SU-DHL-6 (cell line): ENCODE data around the gene OPRM1.

Experiments used
- H2AFZ ChIP-seq: fragments of 200-600 bp; sonication (generic); 2 replicates; pipeline ENCODE4 v1.6.1; 2014; ENCODE audit warnings: low read depth, mild to moderate bottlenecking, moderate library complexity, mixed read lengths, antibody characterized with exemption, low read length; ENCODE audit not compliant: severe bottlenecking
- H3F3A ChIP-seq: fragments of 200-600 bp; shearing (Covaris generic); 2 replicates; pipeline ENCODE4 v1.6.0; 2016; ENCODE audit warnings: antibody characterized with exemption, mild to moderate bottlenecking; ENCODE audit not compliant: insufficient read depth
- H3K27ac ChIP-seq: fragments of 200-600 bp; sonication (generic); 2 replicates; pipeline ENCODE4 v1.5.1; 2016; ENCODE audit warnings: low read depth, mild to moderate bottlenecking, low read length, moderate library complexity, mixed read lengths
- H3K27me3 ChIP-seq: fragments of 200-600 bp; sonication (generic), shearing (Covaris generic); 2 replicates; pipeline ENCODE4 v1.6.0; 2014; ENCODE audit warnings: mild to moderate bottlenecking, low read length
- H3K36me3 ChIP-seq: fragments of 200-600 bp; sonication (generic); 2 replicates; pipeline ENCODE4 v1.6.1; 2014; ENCODE audit warnings: mild to moderate bottlenecking, low read length, mixed read lengths
- H3K4me2 ChIP-seq: fragments of 300-600, 200-600 bp; shearing (Covaris generic), sonication (generic); 2 replicates; pipeline ENCODE4 v1.6.0; 2014; ENCODE audit warnings: low read length, low read depth, mild to moderate bottlenecking; ENCODE audit not compliant: poor library complexity, severe bottlenecking
- H3K4me3 ChIP-seq: fragments of 200-600 bp; sonication (generic); 2 replicates; pipeline ENCODE4 v1.5.1; 2014; ENCODE audit warnings: antibody characterized with exemption, low read length, mild to moderate bottlenecking, mixed read lengths; ENCODE audit not compliant: insufficient read depth, poor library complexity, severe bottlenecking
- H3K79me2 ChIP-seq: fragments of 200-600 bp; sonication (generic); 2 replicates; pipeline ENCODE4 v1.6.1; 2014; ENCODE audit warnings: mild to moderate bottlenecking, low read length, moderate library complexity; ENCODE audit not compliant: insufficient read depth
- H3K9ac ChIP-seq: fragments of 200-600 bp; sonication (generic); 2 replicates; pipeline ENCODE4 v1.7.0; 2014; ENCODE audit warnings: mild to moderate bottlenecking, low read length
- H3K9me2 ChIP-seq: fragments of 200-600 bp; sonication (generic); replicated peaks from 2 replicates; pipeline ENCODE4 v1.6.1; 2014; ENCODE audit warnings: low read length; ENCODE audit not compliant: insufficient read depth
- H3K9me3 ChIP-seq: fragments of 200-600 bp; sonication (generic); 2 replicates; pipeline ENCODE4 v1.6.1; 2014; ENCODE audit warnings: low read length, mixed read lengths; ENCODE audit not compliant: insufficient read depth
- H4K20me1 ChIP-seq: fragments of 200-600 bp; sonication (generic); 2 replicates; pipeline ENCODE4 v1.6.1; 2014; ENCODE audit warnings: low read depth, mild to moderate bottlenecking, antibody characterized with exemption, low read length, moderate library complexity, mixed read lengths
- CTCF ChIP-seq: fragments of 200-600 bp; sonication (generic); IDR thresholded peaks from one replicate; pipeline ENCODE4 v1.5.1; 2017; ENCODE audit warnings: antibody characterized with exemption, mild to moderate bottlenecking, low read length, moderate library complexity; ENCODE audit not compliant: insufficient read depth, poor library complexity, severe bottlenecking
- EZH2phosphoT487 ChIP-seq: fragments of 200-600 bp; sonication (generic), shearing (Covaris generic); conservative IDR thresholded peaks from 2 replicates; pipeline ENCODE4 v1.6.1; 2018; ENCODE audit warnings: mild to moderate bottlenecking, antibody characterized with exemption, low read length, moderate library complexity, mixed read lengths

The OPRM1 gene

GRCh38 chr6:154251116-154251515, 212.1 kb downstream of the OPRM1 start:
- H4K20me1 ChIP-seq, result no peaks in the 10 kb centered on the region
- no peak overlapping the region for H3K27ac ChIP-seq
- H3K4me3 ChIP-seq, result no peak overlapping the region
- no peak overlapping the region for H3K4me2 ChIP-seq
- no peaks in the 10 kb centered on the region for H3K27me3 ChIP-seq
- H3F3A ChIP-seq, result peaks cover 3% of the 10 kb centered on the region; the same call in 1 of the 2 replicates
- no peaks in the 10 kb centered on the region for H3K79me2 ChIP-seq
- H2AFZ ChIP-seq, result no peak overlapping the region
- H3K9me2 ChIP-seq, result no peaks in the 10 kb centered on the region
- 0 out of 2 replicates have a peak, but pooled peaks cover 4% of the 10 kb centered on the region for H3K36me3 ChIP-seq
- TF ChIP-seq EZH2phosphoT487 (no peak), CTCF (no peak)
- peaks cover 10% of the 10 kb centered on the region; the same call in 1 of the 2 replicates for H3K9me3 ChIP-seq
- H3K9ac ChIP-seq, result no peak overlapping the region

DNA sequence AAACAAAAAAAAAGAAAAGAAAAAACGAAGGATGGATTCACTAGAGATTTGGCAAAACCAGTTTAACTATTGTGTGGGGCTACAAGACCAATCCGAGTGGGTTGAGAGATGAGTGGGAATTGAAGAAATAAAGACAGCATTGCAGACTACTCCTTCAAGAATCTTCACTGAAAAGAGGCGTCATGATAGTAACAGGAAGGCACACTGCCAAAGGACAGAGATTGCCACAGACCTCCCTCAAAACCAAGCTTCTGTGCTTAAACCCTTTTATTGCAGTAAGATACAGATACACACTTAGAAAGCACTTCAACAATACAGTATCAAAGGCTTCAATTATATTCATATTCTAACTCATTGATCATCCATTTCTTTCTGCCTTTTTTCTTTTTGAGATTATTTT, 213.6 kb downstream of the OPRM1 start:
- Histone ChIP-seq H3K9me2 (no peaks in the 10 kb centered on the region), H3K27ac (no peak overlapping the region), H3K4me3 (no peak overlapping the region), H3K27me3 (no peaks in the 10 kb centered on the region), H2AFZ (peak overlapping the region; percentile 9), H3K9me3 (peaks cover 10% of the 10 kb centered on the region; the same call in 1 of the 2 replicates), H3K79me2 (no peaks in the 10 kb centered on the region), H4K20me1 (no peaks in the 10 kb centered on the region), H3F3A (peaks cover 3% of the 10 kb centered on the region; the same call in 1 of the 2 replicates), H3K4me2 (no peak overlapping the region), H3K36me3 (0 out of 2 replicates have a peak, but pooled peaks cover 4% of the 10 kb centered on the region), H3K9ac (no peak overlapping the region)
- no peak for TF ChIP-seq EZH2phosphoT487

DNA sequence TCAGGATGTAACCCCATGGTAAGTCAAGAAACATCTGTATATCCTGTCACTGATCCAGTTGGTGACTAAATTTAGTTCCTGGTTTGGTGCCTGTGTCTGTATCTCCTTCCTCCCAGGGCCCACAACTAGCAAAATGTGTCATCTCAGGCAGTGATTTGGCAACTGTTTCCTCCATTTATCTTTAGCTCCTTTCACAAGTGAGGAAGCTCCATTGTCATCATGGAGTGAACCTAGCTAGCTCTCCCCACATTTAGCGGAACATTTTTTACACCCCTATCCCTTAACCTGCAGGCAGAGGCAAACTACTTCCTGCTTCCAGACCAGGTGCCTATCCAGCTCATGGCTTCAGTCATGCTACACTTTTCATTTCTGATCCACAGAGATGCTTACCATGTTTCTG, 218.0 kb downstream of the OPRM1 start:
- TF ChIP-seq EZH2phosphoT487, result no peak
- TF ChIP-seq CTCF, result no peak
- Histone ChIP-seq H3K79me2 (no peaks in the 10 kb centered on the region), H3K9me2 (no peaks in the 10 kb centered on the region), H3K4me2 (no peak overlapping the region), H3K9me3 (peaks cover 10% of the 10 kb centered on the region; the same call in 1 of the 2 replicates), H3K4me3 (no peak overlapping the region), H3K9ac (no peak overlapping the region), H3K27ac (peak overlapping the region; percentile 55; the same call in 1 of the 2 replicates), H3K27me3 (no peaks in the 10 kb centered on the region), H3K36me3 (0 out of 2 replicates have a peak, but pooled peaks cover 4% of the 10 kb centered on the region), H2AFZ (no peak overlapping the region), H3F3A (no peaks in the 10 kb centered on the region), H4K20me1 (no peaks in the 10 kb centered on the region)

- Histone ChIP-seq H3K4me2 (peak overlapping the region; percentile 13), H2AFZ (no peak overlapping the region), H3K27ac (peak overlapping the region; percentile 55), H4K20me1 (no peaks in the 10 kb centered on the region), H3K9me2 (no peaks in the 10 kb centered on the region), H3K9ac (no peak overlapping the region), H3F3A (no peaks in the 10 kb centered on the region), H3K4me3 (no peak overlapping the region), H3K27me3 (no peaks in the 10 kb centered on the region), H3K36me3 (0 out of 2 replicates have a peak, but pooled peaks cover 4% of the 10 kb centered on the region), H3K9me3 (peaks cover 10% of the 10 kb centered on the region; the same call in 1 of the 2 replicates), H3K79me2 (no peaks in the 10 kb centered on the region)
- TF ChIP-seq CTCF (no peak), EZH2phosphoT487 (no peak)
Measured at GRCh38 chr6:154258064-154258757, 219.2 kb downstream of the OPRM1 start.
